ENCODE results near the gene EVI2B.

- no peak for TF ChIP-seq TAF1 (IDR thresholded peaks at IDR 0.05; ENCODE audit: borderline replicate concordance, low read depth, low read length)
- no peak for TF ChIP-seq POLR2AphosphoS5 (IDR thresholded peaks at IDR 0.05; ENCODE audit: low read depth, low read length)
- no peak for TF ChIP-seq POLR2A (IDR thresholded peaks at IDR 0.05; ENCODE audit: low read depth, low read length)
Measured at GRCh38 chr17:31266042-31266441, 47.8 kb downstream of the EVI2B start.
